Kidney tubule cell (primary cell): Measurements from ENCODE around the gene TECRL.

Source experiments
- DNase-seq: peaks from one replicate; pipeline ENCODE4 v3.0.0-alpha.2; 2018; ENCODE audit warnings: low spot score

TECRL gene

GRCh38 chr4:64409300-64409699 is at the start of gene TECRL:
Gene TECRL, minus strand, starts transcription at chr4:64409450. Its CDS starts 99 bp downstream, at chr4:64409351.
- DNase-seq = no peak

- DNase-seq = no peak
Observed at GRCh38 chr4:64432674-64433073, 23.4 kb upstream of the TECRL start.

- no peak for DNase-seq
Observed at GRCh38 chr4:64430933-64431332, 21.7 kb upstream of the TECRL start.

- peak; percentile 1 for DNase-seq
Observed at GRCh38 chr4:64417974-64418373, 8.7 kb upstream of the TECRL start.

- no peak for DNase-seq
Observed at GRCh38 chr4:64407000-64407399, 2.2 kb downstream of the TECRL start.

- no peak for DNase-seq
Observed at GRCh38 chr4:64405761-64406160, 3.5 kb downstream of the TECRL start.

- DNase-seq = no peak
Observed at GRCh38 chr4:64402684-64403083, 6.6 kb downstream of the TECRL start.

- DNase-seq = no peak
Observed at GRCh38 chr4:64399313-64400109, 9.7 kb downstream of the TECRL start.

- DNase-seq = no peak
Observed at GRCh38 chr4:64394469-64394868, 14.8 kb downstream of the TECRL start.

- no peak for DNase-seq
Observed at GRCh38 chr4:64388252-64388651, 21.0 kb downstream of the TECRL start.

GRCh38 chr4:64385220-64385619 is 24.0 kb downstream of the TECRL start:
- no peak for DNase-seq

- no peak for DNase-seq
Observed at GRCh38 chr4:64384237-64385203, 24.7 kb downstream of the TECRL start.

- no peak for DNase-seq
Observed at GRCh38 chr4:64368741-64369140, 40.5 kb downstream of the TECRL start.

GRCh38 chr4:64361399-64361740 is 47.9 kb downstream of the TECRL start:
- DNase-seq = no peak

- no peak for DNase-seq
Observed at GRCh38 chr4:64360664-64361398, 48.4 kb downstream of the TECRL start.

- DNase-seq = no peak
Observed at GRCh38 chr4:64359489-64359888, 49.8 kb downstream of the TECRL start.

- no peak for DNase-seq
Observed at GRCh38 chr4:64353904-64354303, 55.3 kb downstream of the TECRL start.

- no peak for DNase-seq
Observed at GRCh38 chr4:64341711-64342110, 67.5 kb downstream of the TECRL start.

- DNase-seq = no peak
Observed at GRCh38 chr4:64340218-64341110, 68.8 kb downstream of the TECRL start.

- DNase-seq = no peak
Observed at GRCh38 chr4:64334964-64335363, 74.3 kb downstream of the TECRL start.

GRCh38 chr4:64330143-64330542 is 79.1 kb downstream of the TECRL start:
- no peak for DNase-seq
